CD4-positive, alpha-beta memory T cell (primary cell): ENCODE results near the gene INPP4B. TPM values are rescaled to one million over a fixed set of nuclear protein-coding genes. Genes with fewer than 3 reads are reported as not detected.
"Not testable (repeated sequence)": the region's sequence is repeated elsewhere in the genome, so short reads cannot be mapped to it uniquely, and the experiment has no call there.

Experiments used
- CTCF ChIA-PET: fragments of 350-600 bp; sonication (Branson Sonifier 250); formaldehyde crosslinking; loops from one replicate; lab custom pipeline; 2021; ENCODE audit warnings: inconsistent platforms; ENCODE audit not compliant: partially characterized antibody; lab: Charles Lee
- POLR2A ChIA-PET: fragments of 350-600 bp; sonication (Branson Sonifier 250); formaldehyde crosslinking; loops from one replicate; lab custom pipeline; 2021; ENCODE audit not compliant: partially characterized antibody; lab: Charles Lee
- DNase-seq, 5 donors: peaks; one replicate each; pipeline versions ENCODE4 v3.0.0 to v3.0.0-alpha.2; 2020 to 2022; ENCODE audit warnings: mixed read lengths in 1 of 5
- H3K27ac ChIP-seq: one replicate; pipeline ENCODE4 v1.7.0; 2013; ENCODE audit warnings: low read depth, low read length
- H3K27me3 ChIP-seq: 2 replicates; pipeline ENCODE4 v1.7.0; 2013; ENCODE audit warnings: mild to moderate bottlenecking, low read length, moderate library complexity; ENCODE audit not compliant: insufficient read depth
- H3K36me3 ChIP-seq: 2 replicates; pipeline ENCODE4 v1.7.0; 2013; ENCODE audit warnings: mild to moderate bottlenecking, low read length, moderate library complexity; ENCODE audit not compliant: insufficient read depth
- H3K4me1 ChIP-seq: 2 replicates; pipeline ENCODE4 v1.7.0; 2013; ENCODE audit warnings: mild to moderate bottlenecking, low read length, moderate library complexity; ENCODE audit not compliant: insufficient read depth
- H3K4me3 ChIP-seq, 2 donors: one replicate each; pipeline ENCODE4 v1.7.0; 2013; ENCODE audit warnings: low read length in 2 of 2, mild to moderate bottlenecking in 1 of 2
- H3K9me3 ChIP-seq, 2 donors: one replicate each; pipeline ENCODE4 v1.7.0; 2013; ENCODE audit warnings: low read length in 2 of 2, control low read depth in 1 of 2; ENCODE audit not compliant: control insufficient read depth in 1 of 2
- H3K27ac Mint-ChIP-seq, 7 donors: one replicate each; pipeline ENCODE4 v1.8.0; 2020 to 2021; ENCODE audit warnings: mixed read lengths in 7 of 7, mild to moderate bottlenecking in 6 of 7, inconsistent platforms in 3 of 7, moderate library complexity in 3 of 7
- H3K27me3 Mint-ChIP-seq, 2 donors: one replicate each; pipeline ENCODE4 v1.8.0; 2020 to 2021; ENCODE audit warnings: mixed read lengths in 2 of 2
- H3K36me3 Mint-ChIP-seq, 2 donors: one replicate each; pipeline ENCODE4 v1.8.0; 2020 to 2021; ENCODE audit warnings: mixed read lengths in 2 of 2, inconsistent platforms in 1 of 2, mild to moderate bottlenecking in 1 of 2
- H3K4me1 Mint-ChIP-seq, 4 donors: one replicate each; pipeline ENCODE4 v1.8.0; 2020 to 2021; ENCODE audit warnings: mixed read lengths in 4 of 4, mild to moderate bottlenecking in 1 of 4
- H3K4me3 Mint-ChIP-seq, 8 donors: one replicate each; pipeline ENCODE4 v1.8.0; 2020 to 2021; ENCODE audit warnings: mixed read lengths in 8 of 8, mild to moderate bottlenecking in 7 of 8, moderate library complexity in 6 of 8, inconsistent platforms in 3 of 8
- H3K9me3 Mint-ChIP-seq, 8 donors: one replicate each; pipeline ENCODE4 v1.8.0; 2020 to 2021; ENCODE audit warnings: mixed read lengths in 8 of 8, mild to moderate bottlenecking in 5 of 8, inconsistent platforms in 3 of 8, moderate library complexity in 1 of 8
- intact Hi-C: fragments of 100-400 bp; cut with micrococcal nuclease; formaldehyde crosslinking; loops from one replicate; pipeline ENCODE4 v1.15.1; 2023
- polyA plus RNA-seq, 2 donors: library from polyadenylated mRNA; unstranded; fragments of 300-500 nt; fragmentation: Illumina TruSeq; gene quantifications; one replicate each; pipeline ENCODE4 v1.2.3, GENCODE V29; 2021
- total RNA-seq, 2 experiments: library from RNA; stranded (reverse); gene quantifications; one replicate each; pipeline ENCODE4 v1.2.3, GENCODE V29; 2021

The INPP4B gene
- total and polyA plus RNA-seq, 4 experiments from 2014 or later = 76.7 to 112 (median 80.8) TPM

- Mint-ChIP-seq H3K27ac (peak overlapping the region in 1 of 7 donors; percentile 55), H3K4me1 (peaks cover 0 to 8% (median 5%) of the 10 kb centered on the region in 4 donors), H3K4me3 (no peak overlapping the region), H3K27me3 (no peaks in the 10 kb centered on the region), H3K36me3 (peaks cover 43 to 70% of the 10 kb centered on the region in 2 donors), H3K9me3 (peaks cover 14 to 87% (median 71%) of the 10 kb centered on the region in 8 donors)
- CTCF ChIA-PET = interaction anchor here (1.0 to 1.5 kb wide), 3 partner anchors 44 to 49 kb away, joined by 3 to 5 read pairs (median 5); no protein-coding TSS in a partner anchor
- Histone ChIP-seq H3K9me3 (peaks cover 0 to 8% of the 10 kb centered on the region in 2 donors), H3K4me3 (no peak overlapping the region), H3K36me3 (no peaks in the 10 kb centered on the region), H3K27ac (no peak overlapping the region), H3K27me3 (no peaks in the 10 kb centered on the region), H3K4me1 (no peaks in the 10 kb centered on the region)
- DNase-seq = no peak
- intact Hi-C loops = loop anchor here (1.0 kb wide), 1 partner anchor 49 kb away; no protein-coding TSS in a partner anchor
- POLR2A ChIA-PET = interaction anchor here (1.1 to 1.5 kb wide), 2 partner anchors 15 to 25 kb away, joined by 3 read pairs; no protein-coding TSS in a partner anchor
Observed at GRCh38 chr4:142671516-142671915, 174.6 kb downstream of the INPP4B start.

- DNase-seq = no peak
- H3K27me3 ChIP-seq = no peaks in the 10 kb centered on the region
- Mint-ChIP-seq H3K4me1 (no peaks in the 10 kb centered on the region), H3K27ac (no peak overlapping the region), H3K36me3 (peaks cover 46 to 51% of the 10 kb centered on the region in 2 donors), H3K27me3 (no peaks in the 10 kb centered on the region), H3K9me3 (peaks cover 0 to 81% (median 54%) of the 10 kb centered on the region in 8 donors), H3K4me3 (no peak overlapping the region)
- ChIA-PET POLR2A (no interaction called here), CTCF (interaction anchor here (1.0 kb wide), 1 partner anchor 311 kb away, joined by 3 read pairs; no protein-coding TSS in a partner anchor)
- no peaks in the 10 kb centered on the region for H3K4me1 ChIP-seq
- peaks cover 0 to 9% of the 10 kb centered on the region in 2 donors for H3K9me3 ChIP-seq
- intact Hi-C loops = no loop called here
- H3K36me3 ChIP-seq = no peaks in the 10 kb centered on the region
- no peak overlapping the region for H3K27ac ChIP-seq
- H3K4me3 ChIP-seq = no peak overlapping the region
Observed at GRCh38 chr4:142663828-142664227, 182.3 kb downstream of the INPP4B start.

- Mint-ChIP-seq H3K9me3 (peaks cover 0 to 88% (median 64%) of the 10 kb centered on the region in 8 donors), H3K4me3 (no peak overlapping the region), H3K4me1 (no peaks in the 10 kb centered on the region), H3K27me3 (no peaks in the 10 kb centered on the region), H3K36me3 (peaks cover 40 to 43% of the 10 kb centered on the region in 2 donors), H3K27ac (no peak overlapping the region)
- Histone ChIP-seq H3K27ac (no peak overlapping the region), H3K9me3 (peaks cover 15 to 26% of the 10 kb centered on the region in 2 donors), H3K4me1 (no peaks in the 10 kb centered on the region), H3K27me3 (no peaks in the 10 kb centered on the region), H3K4me3 (no peak overlapping the region), H3K36me3 (no peaks in the 10 kb centered on the region)
- CTCF ChIA-PET = no interaction called here
- intact Hi-C loops = no loop called here
- POLR2A ChIA-PET = no interaction called here
- DNase-seq = no peak
Observed at GRCh38 chr4:142660728-142661127, 185.4 kb downstream of the INPP4B start.

GRCh38 chr4:142656178-142656577 is 189.9 kb downstream of the INPP4B start:
- peaks cover 0 to 96% (median 85%) of the 10 kb centered on the region in 8 donors for H3K9me3 Mint-ChIP-seq
- no peak overlapping the region for H3K27ac Mint-ChIP-seq
- Histone ChIP-seq H3K4me3 (no peak overlapping the region), H3K36me3 (no peaks in the 10 kb centered on the region), H3K27ac (no peak overlapping the region), H3K9me3 (peaks cover 20 to 46% of the 10 kb centered on the region in 2 donors), H3K4me1 (no peaks in the 10 kb centered on the region), H3K27me3 (no peaks in the 10 kb centered on the region)
- no peaks in the 10 kb centered on the region for H3K27me3 Mint-ChIP-seq
- peak in 4 of 5 donors; percentile 15 to 23 (median 22) for DNase-seq
- CTCF ChIA-PET = no interaction called here
- POLR2A ChIA-PET = interaction anchor here (1.5 kb wide), 1 partner anchor 48 kb away, joined by 5 read pairs; no protein-coding TSS in a partner anchor
- H3K4me3 Mint-ChIP-seq = no peak overlapping the region
- peaks cover 34 to 50% of the 10 kb centered on the region in 2 donors for H3K36me3 Mint-ChIP-seq
- intact Hi-C loops = no loop called here
- no peaks in the 10 kb centered on the region for H3K4me1 Mint-ChIP-seq

GRCh38 chr4:142648378-142648777 is 197.7 kb downstream of the INPP4B start:
- peaks cover 8 to 14% (median 13%) of the 10 kb centered on the region in 4 donors for H3K4me1 Mint-ChIP-seq
- peaks cover 7 to 87% (median 63%) of the 10 kb centered on the region in 8 donors for H3K9me3 Mint-ChIP-seq
- DNase-seq = no peak
- H3K27ac ChIP-seq = no peak overlapping the region
- no peaks in the 10 kb centered on the region for H3K27me3 Mint-ChIP-seq
- no peaks in the 10 kb centered on the region for H3K27me3 ChIP-seq
- no peaks in the 10 kb centered on the region for H3K36me3 ChIP-seq
- no peak overlapping the region for H3K4me3 Mint-ChIP-seq
- no peak overlapping the region for H3K27ac Mint-ChIP-seq
- ChIA-PET POLR2A (interaction anchor here (0.7 kb wide), 1 partner anchor 45 kb away, joined by 3 read pairs; no protein-coding TSS in a partner anchor), CTCF (no interaction called here)
- peaks cover 0 to 11% of the 10 kb centered on the region in 2 donors for H3K9me3 ChIP-seq
- H3K4me3 ChIP-seq = no peak overlapping the region
- H3K4me1 ChIP-seq = peaks cover 21% of the 10 kb centered on the region
- intact Hi-C loops = loop anchor here (10.0 kb wide), 1 partner anchor 46 kb away; no protein-coding TSS in a partner anchor
- H3K36me3 Mint-ChIP-seq = peaks cover 40 to 43% of the 10 kb centered on the region in 2 donors

- Mint-ChIP-seq H3K27me3 (no peaks in the 10 kb centered on the region), H3K9me3 (peaks cover 6 to 79% (median 51%) of the 10 kb centered on the region in 8 donors), H3K27ac (peak overlapping the region in 5 of 7 donors; percentile 31 to 74 (median 61)), H3K4me1 (peaks cover 8 to 14% (median 13%) of the 10 kb centered on the region in 4 donors), H3K4me3 (peak overlapping the region in 6 of 8 donors; percentile 24 to 82 (median 69)), H3K36me3 (peaks cover 26 to 48% of the 10 kb centered on the region in 2 donors)
- CTCF ChIA-PET = interaction anchor here (0.7 to 1.8 kb wide), 3 partner anchors 60 to 67 kb away, joined by 3 to 7 read pairs (median 3); no protein-coding TSS in a partner anchor
- Histone ChIP-seq H3K4me1 (peaks cover 21% of the 10 kb centered on the region), H3K36me3 (no peaks in the 10 kb centered on the region), H3K4me3 (no peak overlapping the region), H3K9me3 (peaks cover 0 to 5% of the 10 kb centered on the region in 2 donors), H3K27me3 (no peaks in the 10 kb centered on the region), H3K27ac (no peak overlapping the region)
- intact Hi-C loops = loop anchor here (10.0 kb wide), 1 partner anchor 49 kb away; no protein-coding TSS in a partner anchor
- POLR2A ChIA-PET = interaction anchor here (0.6 to 1.3 kb wide), 3 partner anchors 13 to 58 kb away, joined by 3 to 8 read pairs (median 3); no protein-coding TSS in a partner anchor
- peak in 3 of 5 donors; percentile 1 to 10 (median 9) for DNase-seq
Observed at GRCh38 chr4:142645475-142646108, 200.5 kb downstream of the INPP4B start.

- H3K9me3 ChIP-seq, H3K4me3 Mint-ChIP-seq, H3K36me3 ChIP-seq, H3K27ac ChIP-seq, H3K4me3 ChIP-seq, H3K27me3 ChIP-seq, H3K27ac Mint-ChIP-seq, DNase-seq, H3K27me3 Mint-ChIP-seq: not testable (repeated sequence)
- POLR2A ChIA-PET = interaction anchor here (0.8 to 1.4 kb wide), 5 partner anchors 54 to 88 kb away, joined by 3 to 8 read pairs (median 3); no protein-coding TSS in a partner anchor
- H3K36me3 Mint-ChIP-seq = peaks cover 19 to 41% of the 10 kb centered on the region in 2 donors
- peaks cover 2 to 73% (median 43%) of the 10 kb centered on the region in 8 donors for H3K9me3 Mint-ChIP-seq
- peaks cover 8 to 14% (median 13%) of the 10 kb centered on the region in 4 donors for H3K4me1 Mint-ChIP-seq
- H3K4me1 ChIP-seq = peaks cover 21% of the 10 kb centered on the region
- intact Hi-C loops = loop anchor here (10.0 kb wide), 1 partner anchor 50 kb away; no protein-coding TSS in a partner anchor
- CTCF ChIA-PET = interaction anchor here (0.7 to 1.8 kb wide), 6 partner anchors 61 to 78 kb away, joined by 3 to 7 read pairs (median 3); no protein-coding TSS in a partner anchor
Observed at GRCh38 chr4:142644628-142645027, 201.5 kb downstream of the INPP4B start.
